Measurements from ENCODE around the gene EYS.

EYS gene

GRCh38 chr6:64703922-64704321 is 1003.1 kb downstream of the EYS start:
- no peak for DNase-seq

- no peak for DNase-seq
These were observed 1011.0 kb downstream of the EYS start for GRCh38 chr6:64696053-64696452.

GRCh38 chr6:64694356-64694755 is 1012.7 kb downstream of the EYS start:
- DNase-seq = no peak

GRCh38 chr6:64691064-64691463 is 1016.0 kb downstream of the EYS start:
- DNase-seq = no peak

- DNase-seq = no peak
These were observed 1021.6 kb downstream of the EYS start for GRCh38 chr6:64685401-64685800.

- DNase-seq = no peak
These were observed 1023.3 kb downstream of the EYS start for GRCh38 chr6:64683682-64684081.

GRCh38 chr6:64681416-64682160 is 1025.4 kb downstream of the EYS start:
- DNase-seq = no peak

- no peak for DNase-seq
These were observed 1026.6 kb downstream of the EYS start for GRCh38 chr6:64680446-64680845.

- no peak for DNase-seq
These were observed 1027.6 kb downstream of the EYS start for GRCh38 chr6:64679416-64679815.

- DNase-seq = no peak
These were observed 1034.4 kb downstream of the EYS start for GRCh38 chr6:64672651-64673050.

- DNase-seq = no peak
These were observed 1034.9 kb downstream of the EYS start for GRCh38 chr6:64672131-64672530.

GRCh38 chr6:64665137-64665536 is 1041.9 kb downstream of the EYS start:
- DNase-seq = no peak

- DNase-seq = no peak
These were observed 1042.5 kb downstream of the EYS start for GRCh38 chr6:64664480-64664879.

GRCh38 chr6:64644024-64644423 is 1063.0 kb downstream of the EYS start:
- DNase-seq = no peak

GRCh38 chr6:64630901-64631300 is 1076.1 kb downstream of the EYS start:
- no peak for DNase-seq

GRCh38 chr6:64622944-64623343 is 1084.1 kb downstream of the EYS start:
- DNase-seq = no peak

GRCh38 chr6:64602993-64603392 is 1104.0 kb downstream of the EYS start:
- no peak for DNase-seq

- no peak for DNase-seq
These were observed 1115.4 kb downstream of the EYS start for GRCh38 chr6:64591676-64592036.

GRCh38 chr6:64590965-64591675 is 1115.9 kb downstream of the EYS start:
- DNase-seq = no peak

- no peak for DNase-seq
These were observed 1117.1 kb downstream of the EYS start for GRCh38 chr6:64589961-64590360.

GRCh38 chr6:64580346-64580745 is 1126.7 kb downstream of the EYS start:
- DNase-seq = no peak

GRCh38 chr6:64553249-64553786 is 1153.7 kb downstream of the EYS start:
- no peak for DNase-seq

- no peak for DNase-seq
These were observed 1159.3 kb downstream of the EYS start for GRCh38 chr6:64547594-64548268.

- no peak for DNase-seq
These were observed 1167.1 kb downstream of the EYS start for GRCh38 chr6:64539917-64540316.

Measured in activated T-cell treated with anti-CD3 and anti-CD28 coated beads, Interleukin-2, amount 50 U/mL, for 1 hour (primary cell).